Vagina (tissue), 2 donors: ENCODE data around the gene LCE1E.

Experiments used
- POLR2A ChIP-seq, 2 donors: fragments of 450-650 bp; IDR thresholded peaks; one replicate each; pipeline ENCODE4 v1.6.1; 2017; ENCODE audit warnings: antibody characterized with exemption in 2 of 2, mild to moderate bottlenecking in 2 of 2, moderate library complexity in 2 of 2
- POLR2AphosphoS5 ChIP-seq, 2 donors: sonication (generic); formaldehyde crosslinking; IDR thresholded peaks; one replicate each; pipeline ENCODE4 v1.9.0; 2017; ENCODE audit warnings: antibody characterized with exemption in 2 of 2, mild to moderate bottlenecking in 2 of 2, low read depth in 1 of 2; ENCODE audit not compliant: insufficient read depth in 1 of 2
- TF ChIP-seq, protein P1 (sequence below), 3 experiments: fragments of 450-650 bp in 2 of 3; fragments of 200-600 bp in 1 of 3; sonication (generic) in 1 of 3; IDR thresholded peaks; one replicate each; pipeline ENCODE4 v1.5.1; 2017 to 2019; ENCODE audit warnings: antibody characterized with exemption in 3 of 3, mild to moderate bottlenecking in 2 of 3, moderate library complexity in 2 of 3

DNA sequence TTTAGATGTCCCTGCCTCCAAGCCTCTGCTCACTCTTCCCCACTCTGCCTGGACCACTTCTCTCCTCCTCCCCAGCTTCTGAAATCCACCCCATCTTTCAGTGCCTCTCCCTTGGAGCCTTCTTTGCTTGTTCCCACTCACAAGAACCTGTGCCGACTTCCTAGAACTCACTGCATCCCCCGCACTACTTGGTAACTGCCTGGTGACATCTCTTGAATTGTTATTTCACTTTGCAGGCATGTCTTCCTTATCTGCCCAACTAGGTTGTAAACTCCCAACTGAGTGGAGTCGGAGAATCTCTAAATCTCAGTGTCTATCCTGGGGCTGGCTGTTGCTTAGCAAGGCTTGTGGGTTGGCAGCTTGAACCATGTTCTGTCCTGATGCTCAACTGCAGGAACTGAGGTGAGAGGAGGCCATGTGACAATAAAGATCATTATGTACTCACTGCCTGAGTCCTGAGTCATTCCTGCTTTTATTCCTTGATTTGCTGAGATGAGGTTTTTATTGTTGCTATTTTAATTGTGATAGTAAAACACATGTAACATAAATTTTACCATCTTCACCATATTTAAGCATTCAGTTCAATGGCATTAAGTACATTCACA is 24.3 kb upstream of the LCE1E start:
- TF ChIP-seq, protein P1, sequence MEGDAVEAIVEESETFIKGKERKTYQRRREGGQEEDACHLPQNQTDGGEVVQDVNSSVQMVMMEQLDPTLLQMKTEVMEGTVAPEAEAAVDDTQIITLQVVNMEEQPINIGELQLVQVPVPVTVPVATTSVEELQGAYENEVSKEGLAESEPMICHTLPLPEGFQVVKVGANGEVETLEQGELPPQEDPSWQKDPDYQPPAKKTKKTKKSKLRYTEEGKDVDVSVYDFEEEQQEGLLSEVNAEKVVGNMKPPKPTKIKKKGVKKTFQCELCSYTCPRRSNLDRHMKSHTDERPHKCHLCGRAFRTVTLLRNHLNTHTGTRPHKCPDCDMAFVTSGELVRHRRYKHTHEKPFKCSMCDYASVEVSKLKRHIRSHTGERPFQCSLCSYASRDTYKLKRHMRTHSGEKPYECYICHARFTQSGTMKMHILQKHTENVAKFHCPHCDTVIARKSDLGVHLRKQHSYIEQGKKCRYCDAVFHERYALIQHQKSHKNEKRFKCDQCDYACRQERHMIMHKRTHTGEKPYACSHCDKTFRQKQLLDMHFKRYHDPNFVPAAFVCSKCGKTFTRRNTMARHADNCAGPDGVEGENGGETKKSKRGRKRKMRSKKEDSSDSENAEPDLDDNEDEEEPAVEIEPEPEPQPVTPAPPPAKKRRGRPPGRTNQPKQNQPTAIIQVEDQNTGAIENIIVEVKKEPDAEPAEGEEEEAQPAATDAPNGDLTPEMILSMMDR (IDR thresholded peaks at IDR 0.05): no peak
- TF ChIP-seq POLR2A (IDR thresholded peaks at IDR 0.05) (no peak), POLR2AphosphoS5 (IDR thresholded peaks at IDR 0.05; ENCODE audit: insufficient read depth in 1 of 2, low read depth in 1 of 2) (peak in 1 of 2 donors; percentile 34)
